HAP-1 (cell line): ENCODE results near the gene SORBS2.

Source experiments
- DNase-seq, 2 experiments: peaks; one replicate each; pipeline ENCODE4 v3.0.0-alpha.2; 2016 to 2020; ENCODE audit warnings: low spot score in 2 of 2
- H3K27me3 ChIP-seq: fragments of 250-450 bp; sonication (Bioruptor Pico); 2 replicates; pipeline ENCODE4 v1.5.1; 2020; ENCODE audit warnings: low read depth, mild to moderate bottlenecking, moderate library complexity
- H3K36me3 ChIP-seq: fragments of 250-450 bp; sonication (Bioruptor Pico); replicated peaks from 2 replicates; pipeline ENCODE4 v1.5.1; 2020; ENCODE audit warnings: mild to moderate bottlenecking
- H3K4me1 ChIP-seq: fragments of 250-450 bp; sonication (Bioruptor Pico); 2 replicates; pipeline ENCODE4 v1.5.1; 2020; ENCODE audit warnings: mild to moderate bottlenecking
- H3K4me3 ChIP-seq: fragments of 250-450 bp; sonication (Bioruptor Pico); 2 replicates; pipeline ENCODE4 v1.5.1; 2020; ENCODE audit warnings: mild to moderate bottlenecking, moderate library complexity
- H3K9me3 ChIP-seq: fragments of 250-450 bp; sonication (Bioruptor Pico); 2 replicates; pipeline ENCODE4 v1.5.1; 2020; ENCODE audit warnings: mild to moderate bottlenecking, moderate library complexity
- in situ Hi-C: fragments of 300-500 bp; cut with MboI; formaldehyde crosslinking; loops from 3 replicates; pipeline ENCODE4 v1.14.3; 2020; ENCODE audit warnings: low sequenced_read_pairs, inconsistent platforms, mixed read lengths

SORBS2 gene

DNA sequence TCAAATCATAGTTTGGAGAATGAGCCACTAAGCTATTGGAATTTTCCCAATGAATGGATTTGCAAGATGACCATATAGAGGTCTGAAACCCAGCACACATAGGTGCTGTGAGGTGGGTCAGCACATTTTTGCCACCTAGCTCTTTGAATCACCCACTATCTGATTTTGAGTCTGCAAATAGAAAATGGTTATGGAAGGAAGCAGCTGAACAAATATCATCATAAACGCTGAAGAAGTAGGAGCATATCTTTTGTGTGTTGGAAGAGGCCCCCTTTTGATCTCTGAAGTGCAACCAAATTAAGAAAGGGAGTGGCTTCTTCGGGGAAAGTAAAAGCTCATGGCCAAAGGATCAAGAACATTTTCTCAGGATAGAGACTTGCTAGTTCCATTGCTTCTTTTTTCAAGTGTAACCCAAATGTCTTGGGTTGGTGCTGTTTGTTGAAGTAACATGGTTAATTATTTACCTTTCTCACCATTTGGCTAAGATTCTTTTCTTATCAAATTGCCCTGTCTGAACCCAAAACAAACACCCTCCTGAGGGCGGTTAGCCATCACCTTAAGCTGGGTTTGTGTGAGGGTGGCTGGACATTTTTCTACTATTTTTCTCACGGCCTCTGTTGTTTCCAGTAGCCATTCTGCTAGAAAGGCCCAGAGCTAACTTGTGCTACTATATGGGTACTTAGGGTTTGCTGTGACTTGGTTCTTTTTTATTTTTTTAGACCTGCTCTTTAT is 18.4 kb upstream of the SORBS2 start:
- in situ Hi-C loops: no loop called here
- H3K4me1 ChIP-seq: no peaks in the 10 kb centered on the region
- no peaks in the 10 kb centered on the region for H3K36me3 ChIP-seq
- no peaks in the 10 kb centered on the region for H3K27me3 ChIP-seq
- no peak overlapping the region for H3K4me3 ChIP-seq
- DNase-seq: no peak
- H3K9me3 ChIP-seq: no peaks in the 10 kb centered on the region

DNA sequence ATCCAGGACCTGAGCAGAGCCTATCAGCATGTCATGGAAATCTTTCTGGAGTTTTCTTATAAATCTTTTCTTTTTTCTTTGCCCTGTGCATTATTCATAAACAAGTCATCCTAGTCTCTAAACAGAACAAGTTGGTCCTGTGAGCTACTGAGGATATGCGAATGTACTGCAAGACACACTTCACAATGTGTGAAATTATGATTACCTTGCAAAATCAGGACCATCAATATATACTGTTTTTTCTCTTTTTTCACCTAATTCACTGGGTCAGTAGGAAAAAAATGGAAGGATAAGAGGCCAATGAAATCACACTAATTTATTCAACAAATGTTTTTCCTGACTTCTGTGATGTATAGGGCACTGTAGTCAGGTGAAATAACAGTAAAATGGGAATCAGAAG is 14.4 kb upstream of the SORBS2 start:
- Histone ChIP-seq H3K9me3 (no peaks in the 10 kb centered on the region), H3K27me3 (no peaks in the 10 kb centered on the region), H3K36me3 (no peaks in the 10 kb centered on the region), H3K4me1 (no peaks in the 10 kb centered on the region), H3K4me3 (no peak overlapping the region)
- no peak for DNase-seq
- in situ Hi-C loops: no loop called here

DNA sequence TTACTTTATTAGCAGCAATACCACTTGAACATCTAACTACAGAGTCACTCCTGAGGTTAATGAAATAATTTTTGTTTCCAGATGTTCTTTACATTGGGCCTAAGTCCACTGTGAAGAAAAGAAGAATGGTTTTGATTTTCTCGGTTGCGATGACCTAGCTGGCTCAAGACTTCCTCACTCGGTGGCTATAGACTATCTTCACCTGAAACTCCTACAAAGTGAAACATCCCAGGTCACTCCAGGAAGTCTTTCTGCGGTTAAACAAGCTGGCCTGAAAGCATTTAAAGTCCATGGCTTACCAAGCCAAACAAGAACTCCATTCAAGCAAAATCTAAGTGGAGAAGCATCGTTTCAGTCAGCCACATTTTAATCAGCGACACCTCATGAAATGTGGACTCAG is 13.7 kb upstream of the SORBS2 start:
- H3K27me3 ChIP-seq: no peaks in the 10 kb centered on the region
- no peaks in the 10 kb centered on the region for H3K4me1 ChIP-seq
- no peak overlapping the region for H3K4me3 ChIP-seq
- H3K9me3 ChIP-seq: no peaks in the 10 kb centered on the region
- in situ Hi-C loops: no loop called here
- no peak for DNase-seq
- H3K36me3 ChIP-seq: no peaks in the 10 kb centered on the region

DNA sequence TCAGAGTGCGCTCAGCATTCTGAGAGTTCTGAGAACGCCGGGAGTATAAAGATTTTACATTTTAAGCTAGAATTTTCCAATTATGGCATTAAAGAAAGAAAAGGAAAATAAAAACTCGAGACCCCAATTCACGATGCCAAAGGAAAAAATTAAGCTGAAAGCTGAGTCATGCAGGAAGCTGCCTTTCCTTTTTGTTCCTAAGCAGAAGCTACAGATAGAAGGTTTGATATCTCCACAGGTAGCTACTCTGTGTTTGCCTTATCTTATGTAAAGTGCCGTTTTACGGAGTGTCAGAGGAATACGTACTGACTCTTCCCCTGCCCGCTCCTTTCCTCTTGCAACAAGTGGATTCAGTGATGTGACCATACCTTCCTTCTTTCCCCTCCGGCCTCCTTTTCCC is 10.8 kb upstream of the SORBS2 start:
- in situ Hi-C loops: no loop called here
- H3K27me3 ChIP-seq: no peaks in the 10 kb centered on the region
- no peak overlapping the region for H3K4me3 ChIP-seq
- H3K36me3 ChIP-seq: no peaks in the 10 kb centered on the region
- no peaks in the 10 kb centered on the region for H3K9me3 ChIP-seq
- H3K4me1 ChIP-seq: no peaks in the 10 kb centered on the region
- DNase-seq: no peak

DNA sequence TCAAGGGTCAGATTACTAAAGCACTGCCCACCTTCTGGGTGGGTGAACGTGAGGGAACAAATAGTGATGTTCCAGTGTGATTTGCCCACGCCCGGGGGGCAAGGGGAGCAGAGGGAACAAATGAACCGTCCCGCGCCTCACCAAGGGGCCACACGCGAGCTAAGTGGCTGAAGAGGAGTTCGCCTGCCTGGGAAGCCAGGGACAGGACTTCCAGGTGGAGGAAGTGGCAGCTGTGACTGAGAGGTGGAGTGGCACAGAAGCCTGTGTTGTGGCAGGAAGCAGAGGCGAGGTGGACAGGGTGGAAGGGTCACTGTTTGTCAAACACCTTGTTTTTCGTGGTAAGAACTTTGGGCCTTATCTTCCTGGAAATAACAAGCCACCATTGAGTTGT is 9.0 kb upstream of the SORBS2 start:
- Histone ChIP-seq H3K36me3 (no peaks in the 10 kb centered on the region), H3K9me3 (no peaks in the 10 kb centered on the region), H3K4me1 (no peaks in the 10 kb centered on the region), H3K27me3 (no peaks in the 10 kb centered on the region), H3K4me3 (no peak overlapping the region)
- in situ Hi-C loops: no loop called here
- no peak for DNase-seq

DNA sequence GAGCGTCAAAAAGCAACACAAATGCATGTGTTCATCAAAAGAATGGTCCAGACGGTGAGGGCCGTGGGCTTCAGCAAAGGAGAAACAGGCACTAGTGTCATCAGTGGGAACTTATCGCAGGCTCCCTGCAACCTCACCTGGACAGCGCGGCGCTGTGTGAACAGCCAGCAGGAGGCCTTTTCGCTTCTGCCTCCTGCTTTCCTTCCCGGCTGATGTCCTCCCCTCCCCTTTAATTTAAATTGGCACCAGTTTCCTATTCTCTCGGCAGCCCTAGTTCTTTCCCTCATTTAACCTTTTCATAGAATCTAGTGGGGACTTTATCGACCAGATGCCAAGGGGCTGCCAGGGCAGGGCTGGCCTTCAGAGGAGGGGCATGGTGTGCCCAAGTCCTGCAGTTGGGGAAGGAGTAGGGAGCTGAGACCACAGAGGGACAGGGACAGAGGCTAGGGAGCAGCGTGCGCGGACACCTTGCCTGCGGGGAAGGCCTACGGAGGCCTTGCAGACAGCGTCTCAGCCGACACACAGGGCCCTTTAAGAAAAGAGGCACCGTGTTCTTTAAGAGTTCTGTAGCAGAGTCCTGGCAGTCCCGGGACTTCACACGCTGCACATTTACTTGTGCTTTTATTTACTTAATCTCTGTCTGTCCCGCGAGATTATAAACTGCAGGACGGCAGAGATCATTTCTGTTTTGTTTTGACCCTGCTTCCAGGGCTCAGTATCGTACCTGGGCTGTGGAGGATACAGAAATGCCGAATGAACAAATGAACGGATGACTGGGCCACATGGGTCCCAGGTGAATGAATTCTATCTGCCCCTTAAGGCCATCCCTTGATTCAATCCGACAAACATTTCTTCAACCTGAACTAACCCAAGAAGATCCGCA is 8.4 kb upstream of the SORBS2 start:
- no peaks in the 10 kb centered on the region for H3K36me3 ChIP-seq
- H3K4me1 ChIP-seq: no peaks in the 10 kb centered on the region
- no peak for DNase-seq
- H3K27me3 ChIP-seq: no peaks in the 10 kb centered on the region; the same call in 1 of the 2 replicates
- in situ Hi-C loops: no loop called here
- H3K9me3 ChIP-seq: no peaks in the 10 kb centered on the region
- no peak overlapping the region for H3K4me3 ChIP-seq

DNA sequence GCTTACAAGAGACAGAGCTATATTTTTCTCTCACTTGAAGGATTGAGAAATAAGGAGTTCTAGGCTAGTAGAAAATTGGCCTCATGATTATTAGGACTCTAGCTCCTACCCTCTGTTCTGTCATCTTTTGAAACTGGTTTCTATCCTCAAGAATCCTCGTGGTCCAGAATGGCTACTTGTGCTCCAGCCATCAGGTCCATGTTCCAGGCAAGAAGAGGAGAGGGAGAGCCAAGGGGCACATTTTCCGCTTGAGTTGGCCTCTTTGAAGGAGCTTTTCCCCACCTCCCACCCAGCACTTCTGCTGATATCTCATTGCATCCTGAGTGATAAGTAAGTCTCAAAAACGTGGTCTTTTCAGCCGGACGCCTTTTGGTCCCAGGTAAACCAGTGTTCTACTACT is 7.2 kb upstream of the SORBS2 start:
- in situ Hi-C loops: no loop called here
- no peak overlapping the region for H3K4me3 ChIP-seq
- H3K9me3 ChIP-seq: no peaks in the 10 kb centered on the region
- no peaks in the 10 kb centered on the region for H3K4me1 ChIP-seq
- H3K36me3 ChIP-seq: no peaks in the 10 kb centered on the region
- H3K27me3 ChIP-seq: no peaks in the 10 kb centered on the region; the same call in 1 of the 2 replicates
- DNase-seq: no peak

DNA sequence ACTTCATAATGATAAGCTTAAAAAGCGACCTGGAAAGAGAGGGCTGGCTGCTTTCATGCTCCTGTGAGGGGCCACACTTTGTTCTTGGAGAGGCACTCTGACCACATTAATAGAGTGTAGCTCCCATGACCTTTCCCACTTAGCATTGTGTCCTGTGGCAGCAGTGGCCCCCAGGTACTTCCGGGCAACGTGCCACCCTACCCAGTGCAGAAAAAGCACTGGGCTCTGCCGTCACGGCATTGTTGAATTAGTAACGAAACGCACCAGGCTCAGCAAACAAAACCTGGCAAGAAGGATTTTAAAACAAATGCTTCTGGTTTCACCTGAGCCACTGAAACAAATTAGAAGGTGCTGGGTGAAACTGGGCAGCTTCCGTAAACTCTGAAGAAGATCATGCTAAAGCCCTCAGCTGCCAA is 5.4 kb upstream of the SORBS2 start:
- H3K27me3 ChIP-seq: no peaks in the 10 kb centered on the region; the same call in 1 of the 2 replicates
- H3K4me1 ChIP-seq: no peaks in the 10 kb centered on the region
- no peak overlapping the region for H3K4me3 ChIP-seq
- no peaks in the 10 kb centered on the region for H3K9me3 ChIP-seq
- no peak for DNase-seq
- in situ Hi-C loops: no loop called here
- H3K36me3 ChIP-seq: no peaks in the 10 kb centered on the region

DNA sequence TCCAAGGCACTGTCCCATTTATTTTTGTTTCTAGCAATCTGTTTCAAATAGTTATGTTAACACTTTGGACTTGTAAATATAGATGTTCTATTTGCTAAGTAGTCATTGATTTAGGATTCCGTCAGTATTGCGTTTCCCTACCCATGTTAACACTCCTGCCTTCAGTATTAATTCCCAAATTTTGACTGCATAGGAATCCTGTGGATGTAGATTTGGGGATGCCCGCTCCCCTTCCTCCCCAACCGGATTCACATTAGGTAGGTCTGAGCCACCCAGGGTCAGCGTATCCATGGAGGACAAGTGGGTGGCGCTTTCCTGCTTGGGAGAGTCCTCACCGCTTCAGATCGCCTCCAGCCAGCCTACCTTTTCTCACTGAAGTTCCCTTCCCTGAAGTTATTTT is 1.1 kb upstream of the SORBS2 start:
- no peak for DNase-seq
- H3K4me1 ChIP-seq: peaks cover 6% of the 10 kb centered on the region
- H3K4me3 ChIP-seq: no peak overlapping the region
- in situ Hi-C loops: no loop called here
- no peaks in the 10 kb centered on the region for H3K9me3 ChIP-seq
- H3K27me3 ChIP-seq: no peaks in the 10 kb centered on the region; the same call in 1 of the 2 replicates
- no peaks in the 10 kb centered on the region for H3K36me3 ChIP-seq

DNA sequence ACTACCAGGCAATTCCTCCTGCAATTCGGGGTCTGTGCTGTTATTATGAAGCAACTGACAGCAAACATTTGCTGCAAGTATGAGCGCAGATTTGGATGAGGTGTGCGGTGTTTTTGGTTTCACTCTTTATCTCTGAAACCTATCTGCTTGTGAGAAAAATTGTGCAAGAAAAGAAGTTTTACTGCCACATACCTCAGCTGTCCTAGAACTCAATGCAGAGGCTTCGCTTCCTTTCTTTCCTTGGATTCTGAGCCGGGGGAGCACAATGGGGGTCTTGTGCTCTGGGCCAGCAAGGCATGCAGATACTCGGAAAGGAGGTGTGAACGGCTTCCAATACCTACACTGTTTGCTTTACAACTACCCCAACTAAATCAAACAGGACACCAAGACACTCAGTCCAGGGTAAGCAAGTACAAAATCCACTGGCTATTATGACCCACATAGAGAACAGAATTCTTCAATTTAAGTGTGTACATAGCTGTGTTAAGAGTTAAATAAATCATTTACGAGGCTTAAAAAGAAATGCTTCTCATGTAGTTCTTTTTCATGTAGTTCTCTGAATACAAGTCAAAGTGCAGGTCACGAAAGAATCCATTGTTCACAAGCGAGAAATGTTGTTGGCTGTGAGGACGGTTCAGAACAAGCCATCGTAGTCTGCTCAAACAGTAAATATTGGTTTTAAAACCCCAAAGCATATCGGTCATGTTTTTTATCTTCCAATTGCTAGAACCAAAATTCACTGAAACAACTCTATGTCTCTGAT is 1.1 kb downstream of the SORBS2 start:
- H3K9me3 ChIP-seq: no peaks in the 10 kb centered on the region
- in situ Hi-C loops: no loop called here
- no peak for DNase-seq
- no peaks in the 10 kb centered on the region for H3K36me3 ChIP-seq
- peaks cover 6% of the 10 kb centered on the region for H3K4me1 ChIP-seq
- H3K4me3 ChIP-seq: no peak overlapping the region
- H3K27me3 ChIP-seq: no peaks in the 10 kb centered on the region; the same call in 1 of the 2 replicates

DNA sequence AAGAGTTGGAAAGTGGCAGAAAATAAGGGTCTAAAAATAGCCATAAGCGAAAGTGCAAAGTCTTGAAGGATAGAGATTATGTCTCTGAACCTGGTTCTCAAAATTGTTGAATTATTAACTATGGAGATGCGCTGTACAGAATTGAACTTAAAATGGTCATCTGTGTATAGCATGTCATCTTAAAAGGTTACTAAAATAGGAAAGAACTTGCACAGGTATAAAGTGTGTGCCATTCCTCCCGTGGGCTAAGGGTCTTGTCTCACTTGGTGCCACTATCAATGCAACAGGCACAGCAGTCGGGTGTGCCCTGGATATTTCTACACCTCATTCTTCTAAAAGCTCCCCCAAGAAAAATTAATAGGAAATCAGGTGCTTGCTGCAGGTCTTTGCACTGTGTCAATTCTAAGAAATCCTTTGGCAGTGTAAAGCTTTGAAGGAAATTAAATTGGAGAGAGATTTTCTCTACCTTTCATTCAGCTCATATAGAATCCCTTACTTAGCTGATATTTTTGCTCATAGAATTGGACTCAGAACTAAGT is 2.4 kb downstream of the SORBS2 start:
- no peaks in the 10 kb centered on the region for H3K36me3 ChIP-seq
- H3K4me3 ChIP-seq: no peak overlapping the region
- DNase-seq: no peak
- in situ Hi-C loops: no loop called here
- no peaks in the 10 kb centered on the region for H3K9me3 ChIP-seq
- H3K4me1 ChIP-seq: peaks cover 6% of the 10 kb centered on the region
- no peaks in the 10 kb centered on the region for H3K27me3 ChIP-seq

DNA sequence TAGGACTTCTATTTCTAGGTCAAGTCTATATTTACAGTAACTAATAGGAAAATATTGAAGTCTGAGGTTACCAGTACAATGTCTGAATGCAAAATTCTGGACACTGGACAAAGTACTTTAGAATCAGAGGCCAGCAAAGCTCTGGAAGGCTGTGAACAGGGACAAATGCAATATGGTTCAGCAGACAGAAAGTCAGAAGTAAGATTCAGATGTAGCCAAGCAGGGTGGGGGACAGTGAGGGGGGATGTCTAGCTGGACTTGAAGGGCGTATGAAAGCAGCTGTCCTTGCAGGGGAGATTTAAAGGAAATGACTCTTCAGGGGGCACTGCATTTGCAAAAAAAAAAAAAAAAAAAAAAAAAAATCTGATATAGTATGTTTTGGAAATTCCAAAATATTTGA is 2.9 kb downstream of the SORBS2 start:
- no peak overlapping the region for H3K4me3 ChIP-seq
- no peaks in the 10 kb centered on the region for H3K27me3 ChIP-seq
- no peaks in the 10 kb centered on the region for H3K36me3 ChIP-seq
- peaks cover 6% of the 10 kb centered on the region for H3K4me1 ChIP-seq
- no peak for DNase-seq
- in situ Hi-C loops: no loop called here
- no peaks in the 10 kb centered on the region for H3K9me3 ChIP-seq

DNA sequence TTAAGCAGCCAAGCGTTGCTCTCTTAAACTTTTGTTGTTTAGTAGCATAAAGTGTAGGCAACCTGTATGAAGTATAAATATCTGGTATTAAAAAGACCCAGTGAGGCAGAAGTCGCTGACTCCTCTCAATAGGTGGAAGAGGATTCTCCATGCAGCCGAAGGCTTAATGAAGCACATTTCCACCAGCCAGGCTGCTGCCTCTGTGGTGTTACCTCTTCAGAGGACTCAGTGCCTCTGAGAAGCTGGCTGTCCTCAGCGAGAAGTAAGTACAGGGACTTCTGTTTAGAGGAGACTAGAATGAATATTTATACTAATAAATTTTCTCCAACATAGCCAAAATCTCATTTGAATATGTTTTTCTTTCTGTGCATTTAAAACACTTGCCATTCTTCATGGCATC is 6.0 kb downstream of the SORBS2 start:
- Histone ChIP-seq H3K4me3 (no peak overlapping the region), H3K9me3 (no peaks in the 10 kb centered on the region), H3K27me3 (no peaks in the 10 kb centered on the region), H3K4me1 (no peaks in the 10 kb centered on the region), H3K36me3 (no peaks in the 10 kb centered on the region)
- DNase-seq: no peak
- in situ Hi-C loops: no loop called here
